ENCODE data around the gene REN. TPM values are rescaled to one million over a fixed set of nuclear protein-coding genes. Genes with fewer than 3 reads are reported as not detected.

REN gene
- total and polyA plus RNA-seq, 9 donors: 1.0 to 71.6 (median 3.7) TPM

- intact Hi-C loops (cut with DNase I): no loop called here
These were observed 8.2 kb downstream of the REN start for GRCh38 chr1:204157962-204158361.

DNA sequence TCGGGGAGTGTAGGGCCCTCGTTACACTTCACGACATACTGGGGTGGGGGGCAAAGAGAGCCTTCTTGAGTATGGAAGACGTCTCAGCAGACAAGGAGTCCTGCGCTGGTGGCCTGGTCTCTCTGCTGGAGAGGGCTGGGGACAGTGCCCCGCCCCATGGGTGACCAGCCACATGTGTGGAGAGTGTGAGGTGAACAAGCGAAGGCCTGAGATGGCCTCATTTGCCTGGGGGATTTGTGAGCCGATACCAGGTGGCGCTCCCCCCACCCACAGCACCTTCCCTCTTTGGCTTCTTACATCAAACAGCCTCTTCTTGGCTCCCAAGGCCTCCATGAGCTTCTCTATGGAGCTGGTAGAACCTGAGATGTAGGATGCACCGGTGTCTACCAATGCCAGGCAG, 10.3 kb downstream of the REN start:
- Histone ChIP-seq H3K27me3 (no peaks in the 10 kb centered on the region), H3K4me3 (no peak overlapping the region), H3K4me1 (ENCODE audit: insufficient read depth) (peaks cover 6% of the 10 kb centered on the region), H3K27ac (no peak overlapping the region), H3K9me3 (no peaks in the 10 kb centered on the region), H3K36me3 (no peaks in the 10 kb centered on the region)
- intact Hi-C loops (cut with DNase I): no loop called here
- TF ChIP-seq EP300 (IDR thresholded peaks at IDR 0.05) (no peak), CTCF (IDR thresholded peaks at IDR 0.05) (no peak), POLR2A (IDR thresholded peaks at IDR 0.05) (no peak)
- WGBS, 3 donors: 90 to 96% (median 90%) methylated on average over 10 of the region's 10 CpGs
- DNase-seq: peak in 1 of 5 donors; percentile 19

More at GRCh38 chr1:204157962-204158361, 8.2 kb downstream of the REN start:
- TF ChIP-seq POLR2A (IDR thresholded peaks at IDR 0.05): no peak
- no peak for TF ChIP-seq CTCF (IDR thresholded peaks at IDR 0.05)
- TF ChIP-seq EP300 (IDR thresholded peaks at IDR 0.05): no peak
- H3K4me3 ChIP-seq: no peak overlapping the region
- no peaks in the 10 kb centered on the region for H3K36me3 ChIP-seq
- H3K27ac ChIP-seq: no peak overlapping the region
- H3K4me1 ChIP-seq (ENCODE audit: insufficient read depth): no peaks in the 10 kb centered on the region
- no peaks in the 10 kb centered on the region for H3K27me3 ChIP-seq
- 48 to 61% (median 48%) methylated on average over 6 of the region's 6 CpGs for WGBS, 3 donors
- no peak for DNase-seq
- no peaks in the 10 kb centered on the region for H3K9me3 ChIP-seq

DNA sequence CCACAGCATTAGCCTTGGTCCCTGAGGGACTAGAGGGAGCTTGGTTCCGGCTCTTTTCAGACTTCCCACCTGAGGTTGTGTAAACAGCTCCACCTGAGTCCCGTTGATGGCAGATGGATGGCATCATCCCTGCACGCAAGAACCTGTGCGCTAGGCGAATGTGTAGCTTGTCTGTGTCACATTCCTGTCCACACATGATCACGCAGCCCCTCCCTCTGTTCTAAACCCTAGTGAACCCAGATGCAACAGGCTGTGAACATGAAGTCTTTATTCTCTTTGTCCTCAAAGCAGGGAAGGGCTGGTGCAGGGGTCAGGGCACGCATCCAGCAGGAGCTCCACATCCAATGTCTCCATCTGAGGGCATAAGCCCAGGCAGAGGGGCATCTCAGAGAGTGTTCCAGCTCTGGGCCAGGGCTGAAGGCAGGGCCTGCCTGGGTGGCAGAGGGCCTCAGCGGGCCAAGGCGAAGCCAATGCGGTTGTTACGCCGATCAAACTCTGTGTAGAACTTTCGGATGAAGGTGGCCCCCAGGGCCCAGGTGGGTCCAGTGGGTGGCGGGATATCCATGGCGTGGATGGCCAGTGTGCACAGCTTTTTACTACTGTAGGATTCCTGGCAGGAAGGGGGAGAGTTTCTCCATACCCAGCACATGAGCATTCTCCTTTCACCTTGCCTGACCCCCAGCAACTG, 11.4 kb downstream of the REN start:
- intact Hi-C loops (cut with DNase I): no loop called here
- Histone ChIP-seq H3K4me1 (ENCODE audit: insufficient read depth) (peaks cover 10% of the 10 kb centered on the region), H3K27ac (no peak overlapping the region), H3K9me3 (no peaks in the 10 kb centered on the region), H3K27me3 (no peaks in the 10 kb centered on the region), H3K36me3 (no peaks in the 10 kb centered on the region), H3K4me3 (no peak overlapping the region)
- TF ChIP-seq CTCF (IDR thresholded peaks at IDR 0.05) (no peak), POLR2A (IDR thresholded peaks at IDR 0.05) (no peak), EP300 (IDR thresholded peaks at IDR 0.05) (no peak)
- DNase-seq: peak in 1 of 5 donors; percentile 12
- 91 to 92% (median 92%) methylated on average over 15 of the region's 15 CpGs for WGBS, 3 donors

DNA sequence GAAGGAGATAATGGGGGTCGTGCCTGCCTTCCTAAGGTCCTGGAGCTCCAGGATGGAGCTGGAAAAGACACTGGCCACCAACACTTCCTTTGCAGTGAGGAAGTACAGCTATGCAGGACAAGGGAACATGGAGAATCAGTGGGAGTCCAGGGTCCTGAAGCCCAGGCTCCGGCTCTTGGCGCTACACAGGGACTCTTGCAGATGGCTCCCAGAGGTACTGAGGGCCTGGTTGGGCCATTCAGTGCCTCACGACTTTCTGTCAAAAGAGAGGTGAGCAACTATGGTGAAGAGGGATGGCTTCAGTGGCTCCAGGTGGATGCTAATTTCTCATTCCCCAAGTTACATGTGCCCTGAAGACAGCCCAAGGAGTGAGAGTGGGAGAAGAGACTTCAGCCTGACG, 12.5 kb downstream of the REN start:
- no peak for TF ChIP-seq EP300 (IDR thresholded peaks at IDR 0.05)
- TF ChIP-seq POLR2A (IDR thresholded peaks at IDR 0.05): no peak
- no peak for TF ChIP-seq CTCF (IDR thresholded peaks at IDR 0.05)
- WGBS, 3 donors: 93 to 95% (median 94%) methylated on average over 5 of the region's 5 CpGs
- H3K36me3 ChIP-seq: no peaks in the 10 kb centered on the region
- DNase-seq: peak in 1 of 5 donors; percentile 17
- no peaks in the 10 kb centered on the region for H3K9me3 ChIP-seq
- H3K4me3 ChIP-seq: no peak overlapping the region
- peaks cover 10% of the 10 kb centered on the region for H3K4me1 ChIP-seq (ENCODE audit: insufficient read depth)
- no peak overlapping the region for H3K27ac ChIP-seq
- intact Hi-C loops (cut with DNase I): no loop called here
- no peaks in the 10 kb centered on the region for H3K27me3 ChIP-seq

Measured in ovary (tissue), 9 donors.